Ovary (tissue), 3 donors: ENCODE measurements around the gene ZNF202.

Source experiments
- POLR2A ChIP-seq: fragments of 450-650 bp; IDR thresholded peaks from one replicate; pipeline ENCODE4 v1.6.1; 2017; ENCODE audit warnings: antibody characterized with exemption, mild to moderate bottlenecking, moderate library complexity
- TF ChIP-seq, protein P1 (sequence below), 3 donors: fragments of 450-650 bp in 2 of 3; fragments of 200-600 bp in 1 of 3; IDR thresholded peaks; one replicate each; pipeline versions ENCODE4 v1.5.1 to v1.8.0; 2016 to 2022; ENCODE audit warnings: antibody characterized with exemption in 3 of 3, mild to moderate bottlenecking in 1 of 3
- donor health status: DM: no; HTN: no; CAD: no.

DNA sequence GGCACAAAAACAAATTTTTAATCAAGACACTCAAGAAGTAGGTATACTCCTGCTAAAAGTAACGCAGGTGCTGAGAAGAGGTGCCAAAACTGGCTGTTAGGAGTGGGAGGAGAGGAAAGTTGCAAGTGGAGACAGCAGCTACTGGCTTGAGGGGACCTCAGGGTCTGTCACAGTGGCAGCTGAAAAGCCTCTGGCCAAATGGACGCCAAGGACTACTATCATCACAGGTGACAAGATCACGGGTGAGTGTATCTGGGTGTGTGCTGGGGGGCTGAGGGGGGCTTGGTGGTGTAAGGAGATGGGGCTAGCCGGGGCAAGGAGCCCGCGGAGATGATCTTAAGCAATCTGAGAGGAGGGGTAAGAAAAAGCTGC is 687 bp downstream of the ZNF202 start:
- TF ChIP-seq, protein P1, sequence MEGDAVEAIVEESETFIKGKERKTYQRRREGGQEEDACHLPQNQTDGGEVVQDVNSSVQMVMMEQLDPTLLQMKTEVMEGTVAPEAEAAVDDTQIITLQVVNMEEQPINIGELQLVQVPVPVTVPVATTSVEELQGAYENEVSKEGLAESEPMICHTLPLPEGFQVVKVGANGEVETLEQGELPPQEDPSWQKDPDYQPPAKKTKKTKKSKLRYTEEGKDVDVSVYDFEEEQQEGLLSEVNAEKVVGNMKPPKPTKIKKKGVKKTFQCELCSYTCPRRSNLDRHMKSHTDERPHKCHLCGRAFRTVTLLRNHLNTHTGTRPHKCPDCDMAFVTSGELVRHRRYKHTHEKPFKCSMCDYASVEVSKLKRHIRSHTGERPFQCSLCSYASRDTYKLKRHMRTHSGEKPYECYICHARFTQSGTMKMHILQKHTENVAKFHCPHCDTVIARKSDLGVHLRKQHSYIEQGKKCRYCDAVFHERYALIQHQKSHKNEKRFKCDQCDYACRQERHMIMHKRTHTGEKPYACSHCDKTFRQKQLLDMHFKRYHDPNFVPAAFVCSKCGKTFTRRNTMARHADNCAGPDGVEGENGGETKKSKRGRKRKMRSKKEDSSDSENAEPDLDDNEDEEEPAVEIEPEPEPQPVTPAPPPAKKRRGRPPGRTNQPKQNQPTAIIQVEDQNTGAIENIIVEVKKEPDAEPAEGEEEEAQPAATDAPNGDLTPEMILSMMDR (IDR thresholded peaks at IDR 0.05) = no peak
- TF ChIP-seq POLR2A = no peak
